ENCODE data around the gene AGAP2.

AGAP2 gene

DNA sequence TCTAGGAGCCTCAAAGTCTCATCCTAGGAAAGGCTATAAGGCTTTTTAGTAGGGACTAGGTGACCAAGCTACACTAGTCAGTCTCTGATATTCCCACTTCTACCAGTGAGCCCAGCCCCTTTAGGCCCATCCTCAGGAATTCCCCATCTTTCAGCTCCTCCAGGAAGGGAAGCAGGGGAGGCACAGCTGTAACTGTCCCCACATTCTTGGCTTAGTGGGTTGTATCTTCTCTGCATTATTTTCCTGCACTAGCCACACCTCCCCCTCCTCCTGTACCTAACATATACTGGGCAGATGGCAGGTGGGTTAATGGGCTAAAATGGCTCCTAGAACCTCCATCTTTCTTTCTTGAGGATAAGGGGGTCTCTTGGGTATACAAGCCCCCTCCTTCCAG is 28.8 kb upstream of the AGAP2 start:
- DNase-seq: no peak

- DNase-seq: no peak
These were observed 28.1 kb upstream of the AGAP2 start, which contains the start of gene CYP27B1 for GRCh38 chr12:57766464-57767304. Gene CYP27B1, minus strand, starts transcription at chr12:57767078. Its CDS starts 37 bp downstream, at chr12:57767041.

DNA sequence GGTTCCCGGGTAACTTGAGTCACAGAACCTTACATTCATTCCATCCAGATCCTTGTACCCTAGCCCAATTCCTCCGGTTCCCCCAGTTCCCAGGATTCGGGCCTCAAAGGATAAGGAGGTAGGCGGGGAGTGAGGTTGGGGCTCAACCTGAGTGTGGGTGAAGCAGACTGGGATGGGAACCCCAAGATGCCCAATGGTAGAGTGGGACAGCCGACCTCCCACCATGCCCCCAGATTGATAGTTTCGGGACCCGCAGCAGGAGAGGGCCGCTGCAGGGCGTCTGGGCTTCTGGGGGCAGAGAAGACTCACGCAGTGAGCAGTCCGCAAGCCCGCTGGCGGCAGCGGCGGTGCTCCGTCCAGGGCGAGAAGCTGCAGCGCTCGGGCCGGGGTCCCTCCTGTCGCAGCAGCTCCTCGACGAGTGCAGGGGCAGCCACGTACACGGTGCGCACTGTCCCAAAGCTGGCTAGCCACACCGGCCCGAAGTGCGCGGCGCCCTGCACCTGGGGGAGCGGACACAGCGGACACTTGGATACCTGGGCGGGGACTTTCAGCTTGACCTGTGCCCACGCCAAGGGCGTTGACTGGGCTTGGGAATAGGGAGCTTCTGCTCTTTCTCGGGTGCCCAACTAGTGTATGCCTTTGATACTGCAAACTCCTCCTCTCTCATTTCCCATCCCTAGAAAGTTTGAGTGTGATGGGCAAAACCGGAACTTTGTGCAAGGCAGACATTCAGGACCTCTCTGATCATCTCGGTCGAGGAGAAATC is 27.3 kb upstream of the AGAP2 start:
- DNase-seq: no peak

DNA sequence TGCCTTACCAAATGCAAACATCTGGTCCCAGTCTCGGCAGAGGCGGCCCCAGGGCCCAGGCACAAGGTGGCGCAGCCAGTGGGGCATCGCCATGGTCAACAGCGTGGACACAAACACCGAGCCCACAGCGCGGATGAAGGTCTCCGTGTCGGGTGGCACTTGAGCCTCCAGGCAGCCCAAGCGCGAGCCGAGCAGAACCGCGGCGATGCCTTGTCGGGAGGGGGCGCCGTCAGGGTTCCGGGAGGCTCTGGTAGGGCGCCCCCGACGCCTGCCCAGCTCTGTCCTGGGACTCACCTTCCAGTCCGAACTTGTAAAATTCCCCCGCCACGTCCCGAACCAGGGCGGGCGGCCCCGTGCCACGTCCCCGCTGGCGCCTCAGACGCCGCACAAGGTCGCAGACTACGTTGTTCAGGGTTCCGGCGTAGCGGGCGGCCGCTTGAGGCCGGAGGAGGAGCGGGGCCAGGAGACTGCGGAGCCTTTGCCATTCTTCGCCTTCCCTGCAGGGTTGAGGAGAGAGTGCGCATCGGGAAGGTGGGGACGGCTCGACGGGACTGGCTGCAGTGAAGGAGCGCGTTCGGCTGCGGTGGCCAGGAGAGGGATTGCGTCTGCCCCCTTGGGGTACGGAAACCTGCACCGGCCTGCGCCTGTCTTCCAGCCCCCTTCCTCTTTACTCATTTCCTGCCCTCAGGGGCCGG is 26.6 kb upstream of the AGAP2 start:
- DNase-seq: peak; percentile 37

DNA sequence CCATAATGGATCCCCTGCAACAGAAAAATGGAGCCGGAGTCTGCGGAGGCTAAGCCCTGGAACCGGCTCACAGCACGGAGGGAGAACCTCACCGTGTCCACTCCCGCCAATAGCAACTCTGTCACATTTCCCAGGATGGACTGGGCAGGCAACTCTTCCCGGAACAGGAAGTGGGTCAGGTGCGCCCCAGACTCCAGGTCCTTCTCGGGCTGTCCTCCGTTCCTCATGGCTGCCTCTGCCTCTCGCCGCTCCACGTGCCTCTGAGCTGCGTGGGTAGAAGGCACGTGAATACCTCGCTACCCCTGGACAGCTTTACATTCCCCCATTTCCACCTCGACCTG is 26.1 kb upstream of the AGAP2 start:
- DNase-seq: no peak

GRCh38 chr12:57763881-57764661 is 25.5 kb upstream of the AGAP2 start:
- no peak for DNase-seq

GRCh38 chr12:57762463-57762862 is 23.9 kb upstream of the AGAP2 start:
- no peak for DNase-seq

DNA sequence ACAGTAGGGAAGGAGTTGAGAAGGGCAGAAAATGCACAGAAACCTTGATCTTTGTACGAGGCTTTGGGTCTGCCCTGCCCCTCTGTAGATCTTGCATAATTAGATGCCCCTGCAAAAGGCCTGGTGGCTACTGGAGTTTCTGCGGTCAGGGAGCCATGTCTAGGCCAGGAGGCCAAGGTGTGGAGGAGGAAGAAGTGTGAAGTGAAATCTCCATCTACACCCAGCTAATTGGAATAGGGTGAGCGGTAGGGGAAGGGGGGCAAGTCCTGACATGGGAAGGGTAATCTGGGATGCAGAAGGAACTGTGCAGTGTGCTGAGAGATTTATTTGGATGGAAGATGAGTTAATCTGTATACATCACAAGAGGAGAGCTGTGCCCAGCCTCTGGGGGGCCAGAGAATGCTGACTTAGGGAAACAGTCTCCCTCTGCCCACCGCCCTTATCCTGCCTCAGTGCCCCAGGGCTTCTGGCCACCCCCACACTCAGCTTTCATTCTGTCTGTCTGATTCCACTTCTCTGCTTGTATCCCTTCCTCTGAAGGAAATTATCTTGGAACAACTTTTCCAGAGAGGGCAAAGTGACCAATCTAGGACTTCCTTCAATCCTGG is 23.0 kb upstream of the AGAP2 start:
- DNase-seq: no peak

DNA sequence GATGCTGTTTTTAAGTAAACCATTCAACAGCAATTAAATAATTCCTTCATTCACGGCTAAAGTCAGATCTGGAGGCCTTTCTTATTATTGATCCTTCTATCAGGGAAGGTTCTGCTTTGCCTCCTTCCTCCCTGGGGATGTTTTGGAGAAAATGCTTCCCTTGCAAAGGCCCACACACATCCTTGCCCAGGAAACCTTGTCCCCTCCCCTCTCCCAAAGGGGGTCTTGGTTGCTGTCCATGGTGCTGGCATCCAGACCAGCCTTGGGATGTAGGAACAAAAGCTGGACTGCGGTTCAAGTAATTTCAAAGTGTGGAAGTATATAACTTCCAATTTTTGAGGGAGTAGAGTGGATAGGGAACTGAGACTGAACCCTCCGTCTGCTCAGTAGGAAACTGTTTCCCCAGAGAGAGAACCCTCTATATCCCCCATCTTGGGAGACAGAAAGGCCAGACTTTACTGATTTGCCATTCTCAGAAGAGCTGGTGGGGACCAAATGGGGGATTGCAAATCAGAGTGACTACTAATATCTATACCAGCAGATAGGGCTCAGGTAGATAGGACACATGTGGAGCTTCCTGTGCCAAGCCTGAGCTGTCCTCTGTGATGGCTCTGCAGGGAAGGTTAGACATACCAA is 21.9 kb upstream of the AGAP2 start:
- no peak for DNase-seq

DNA sequence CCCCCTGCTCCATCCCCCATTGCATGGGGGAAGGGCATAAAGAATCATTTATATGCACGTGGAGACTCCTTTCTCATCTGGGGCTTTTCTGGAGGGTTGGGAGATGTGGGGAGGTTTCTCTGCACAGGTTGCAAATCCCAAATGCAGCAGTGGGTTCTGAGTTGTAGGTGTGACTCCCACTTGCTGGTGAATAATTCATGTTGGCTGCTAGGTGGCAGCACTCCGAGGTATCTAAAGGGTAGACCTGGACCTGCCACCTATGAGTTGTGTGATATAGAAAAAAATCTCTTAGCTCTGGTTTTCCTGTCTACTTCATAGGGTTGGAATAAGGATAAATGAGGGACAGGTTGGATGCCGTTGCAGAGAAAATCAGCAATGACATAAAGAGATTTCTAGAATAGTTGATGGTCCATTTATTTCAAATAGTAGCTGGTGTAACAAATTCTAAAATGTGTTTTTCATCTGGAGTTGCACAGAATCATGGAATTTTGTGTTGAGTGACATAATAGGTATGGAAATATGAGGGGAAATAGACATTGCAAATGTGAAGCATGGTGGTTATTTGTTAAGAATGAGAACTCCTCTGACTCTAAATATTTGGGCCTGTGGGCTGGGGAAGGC is 20.9 kb upstream of the AGAP2 start:
- no peak for DNase-seq

DNA sequence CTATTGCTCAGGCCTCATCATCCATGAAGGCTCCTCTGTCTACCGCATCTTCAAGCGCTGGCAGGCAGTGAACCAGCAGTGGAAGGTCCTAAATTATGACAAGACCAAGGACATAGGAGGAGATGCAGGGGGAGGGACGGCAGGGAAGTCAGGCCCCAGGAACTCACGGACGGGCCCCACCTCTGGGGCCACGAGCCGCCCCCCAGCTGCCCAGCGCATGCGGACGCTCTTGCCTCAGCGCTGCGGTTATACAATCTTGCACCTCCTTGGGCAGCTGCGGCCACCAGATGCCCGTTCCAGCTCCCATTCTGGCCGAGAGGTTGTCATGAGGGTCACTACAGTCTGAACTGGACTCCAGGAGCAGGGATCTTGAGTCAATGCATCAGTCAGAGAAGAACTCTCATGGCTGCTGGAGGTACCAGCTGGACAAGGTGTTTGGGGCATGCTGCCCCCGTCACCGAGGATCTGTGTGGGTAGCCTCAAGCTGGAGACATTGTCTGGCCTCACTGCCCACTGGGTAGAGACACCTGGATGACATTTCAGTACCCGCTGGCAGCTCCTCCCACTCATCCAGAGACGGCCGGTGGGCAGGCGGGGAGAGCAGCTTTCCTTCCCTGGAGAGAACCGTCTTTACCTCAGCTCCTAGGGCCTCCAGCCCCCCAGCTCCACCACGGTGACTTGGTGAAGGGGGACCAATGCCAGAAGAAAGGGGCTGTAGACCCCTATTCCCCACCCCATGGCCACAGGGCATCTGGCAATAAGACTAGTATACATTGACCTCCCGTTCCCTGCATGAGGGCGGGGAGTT is 20.2 kb upstream of the AGAP2 start:
- DNase-seq: no peak

DNA sequence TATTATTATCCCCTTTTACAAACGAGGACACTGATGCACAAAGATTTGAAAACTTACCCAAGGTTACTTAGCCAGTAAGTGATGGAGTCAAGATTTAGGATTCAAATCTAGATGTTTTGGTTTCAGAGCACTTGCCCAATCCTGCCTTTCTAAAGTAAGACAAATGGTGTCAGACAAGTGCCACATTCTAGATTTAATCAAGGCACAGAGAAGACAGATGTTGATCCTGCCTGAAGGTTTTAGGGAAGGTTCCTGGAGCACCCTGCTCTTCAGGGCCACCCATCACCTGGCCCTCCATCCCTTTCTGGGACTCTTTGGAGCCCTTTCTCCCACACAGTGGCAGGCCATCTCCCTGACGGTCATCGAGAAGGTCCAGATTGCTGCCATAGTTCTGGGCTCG is 19.2 kb upstream of the AGAP2 start:
- no peak for DNase-seq

GRCh38 chr12:57756406-57757341 is 18.1 kb upstream of the AGAP2 start:
- peak; percentile 74 for DNase-seq

- DNase-seq: peak; percentile 41
These were observed 17.2 kb upstream of the AGAP2 start for GRCh38 chr12:57755454-57756372.

GRCh38 chr12:57755194-57755453 is 16.6 kb upstream of the AGAP2 start:
- DNase-seq: no peak

- peak; percentile 91 for DNase-seq
These were observed 16.1 kb upstream of the AGAP2 start, which contains the start of gene MARCHF9 for GRCh38 chr12:57754411-57755193. Gene MARCHF9, plus strand, starts transcription at chr12:57755103. Its CDS starts 426 bp downstream, at chr12:57755529.

GRCh38 chr12:57753756-57754337 is 15.3 kb upstream of the AGAP2 start:
- no peak for DNase-seq

Measured in CD4-positive, alpha-beta T cell treated with Interleukin-15 for 1 hour (primary cell).